H9 (cell line): ENCODE measurements around the gene POLR2L. TPM values are rescaled to one million over a fixed set of nuclear protein-coding genes. Genes with fewer than 3 reads are reported as not detected.

Experiments used
- DNase-seq: peaks from one replicate; pipeline ENCODE4 v3.0.0-alpha.2; 2017
- H2AFZ ChIP-seq: one replicate; pipeline ENCODE4 v1.6.1; 2013; ENCODE audit warnings: mild to moderate bottlenecking, low read length, control low read depth, moderate library complexity
- H2AK5ac ChIP-seq: 2 replicates; pipeline ENCODE4 v1.6.1; 2013; ENCODE audit warnings: low read length, control low read depth, mixed read lengths; ENCODE audit not compliant: insufficient read length
- H2BK120ac ChIP-seq: one replicate; pipeline ENCODE4 v1.6.1; 2013; ENCODE audit warnings: low read depth, mild to moderate bottlenecking, low read length, control low read depth, inconsistent platforms; ENCODE audit not compliant: poor library complexity, severe bottlenecking
- H2BK12ac ChIP-seq: 2 replicates; pipeline ENCODE4 v1.6.1; 2013; ENCODE audit warnings: low read length, control low read depth, mixed read lengths, low read depth; ENCODE audit not compliant: insufficient read length
- H2BK15ac ChIP-seq: 2 replicates; pipeline ENCODE4 v1.6.1; 2013; ENCODE audit warnings: low read depth, low read length, control low read depth
- H2BK20ac ChIP-seq: one replicate; pipeline ENCODE4 v1.6.1; 2013; ENCODE audit warnings: low read depth, mild to moderate bottlenecking, low read length, control low read depth, inconsistent platforms; ENCODE audit not compliant: poor library complexity, severe bottlenecking
- H2BK5ac ChIP-seq: 2 replicates; pipeline ENCODE4 v1.6.1; 2013; ENCODE audit warnings: low read length, control low read depth, mixed read lengths; ENCODE audit not compliant: insufficient read length
- H3K14ac ChIP-seq: 2 replicates; pipeline ENCODE4 v1.6.1; 2013; ENCODE audit warnings: low read length, control low read depth; ENCODE audit not compliant: insufficient read depth
- H3K18ac ChIP-seq: 2 replicates; pipeline ENCODE4 v1.6.1; 2013; ENCODE audit warnings: low read depth, mild to moderate bottlenecking, mixed read lengths, low read length, control low read depth; ENCODE audit not compliant: insufficient read length
- H3K23ac ChIP-seq: 2 replicates; pipeline ENCODE4 v1.6.1; 2013; ENCODE audit warnings: low read length, control low read depth, mixed read lengths, low read depth; ENCODE audit not compliant: insufficient read length
- H3K23me2 ChIP-seq: 2 replicates; pipeline ENCODE4 v1.6.1; 2013; ENCODE audit warnings: low read depth, mild to moderate bottlenecking, mixed read lengths, low read length, control low read depth; ENCODE audit not compliant: insufficient read length, poor library complexity, severe bottlenecking
- H3K27ac ChIP-seq: 2 replicates; pipeline ENCODE4 v1.5.1; 2013; ENCODE audit warnings: low read length, control low read depth, mixed read lengths, low read depth; ENCODE audit not compliant: insufficient read length
- H3K27me3 ChIP-seq: 2 replicates; pipeline ENCODE4 v1.6.1; 2013; ENCODE audit warnings: low read length, control low read depth, inconsistent platforms; ENCODE audit not compliant: insufficient read depth
- H3K4ac ChIP-seq: 2 replicates; pipeline ENCODE4 v1.6.1; 2013; ENCODE audit warnings: low read depth, mild to moderate bottlenecking, control low read depth, inconsistent platforms, low read length, moderate library complexity
- H3K4me1 ChIP-seq: 2 replicates; pipeline ENCODE4 v1.6.1; 2013; ENCODE audit warnings: low read length, control low read depth, inconsistent platforms; ENCODE audit not compliant: insufficient read depth
- H3K4me2 ChIP-seq: 2 replicates; pipeline ENCODE4 v1.6.1; 2013; ENCODE audit warnings: low read length, control low read depth, mixed read lengths; ENCODE audit not compliant: insufficient read length, insufficient read depth
- H3K56ac ChIP-seq: 2 replicates; pipeline ENCODE4 v1.6.1; 2013; ENCODE audit warnings: low read depth, mild to moderate bottlenecking, mixed read lengths, low read length, control low read depth; ENCODE audit not compliant: insufficient read length
- H3K79me1 ChIP-seq: 2 replicates; pipeline ENCODE4 v1.6.1; 2013; ENCODE audit warnings: low read depth, mild to moderate bottlenecking, moderate library complexity, low read length, control low read depth, inconsistent platforms; ENCODE audit not compliant: insufficient read depth, poor library complexity, severe bottlenecking
- H3K79me2 ChIP-seq: 2 replicates; pipeline ENCODE4 v1.6.1; 2013; ENCODE audit warnings: low read length, control low read depth, inconsistent platforms; ENCODE audit not compliant: insufficient read depth
- H3K9ac ChIP-seq: 2 replicates; pipeline ENCODE4 v1.6.1; 2013; ENCODE audit warnings: low read length, control low read depth, mixed read lengths; ENCODE audit not compliant: insufficient read length; ENCODE audit errors: extremely low read depth
- H3K9me3 ChIP-seq: one replicate; pipeline ENCODE4 v1.6.1; 2013; ENCODE audit warnings: low read depth, low read length, inconsistent platforms; ENCODE audit not compliant: control insufficient read depth
- H3T11ph ChIP-seq: one replicate; pipeline ENCODE4 v1.6.1; 2013; ENCODE audit warnings: mild to moderate bottlenecking, low read length, control low read depth, inconsistent platforms
- H4K20me1 ChIP-seq: one replicate; pipeline ENCODE4 v1.6.1; 2013; ENCODE audit not compliant: control insufficient read depth, insufficient read length, insufficient read depth
- H4K5ac ChIP-seq: 2 replicates; pipeline ENCODE4 v1.6.1; 2013; ENCODE audit warnings: low read depth, mild to moderate bottlenecking, mixed read lengths, low read length, control low read depth; ENCODE audit not compliant: insufficient read length
- H4K8ac ChIP-seq: replicated peaks from 2 replicates; pipeline ENCODE4 v1.6.1; 2013; ENCODE audit warnings: low read length, control low read depth, mixed read lengths, low read depth; ENCODE audit not compliant: insufficient read length
- H4K91ac ChIP-seq: 2 replicates; pipeline ENCODE4 v1.6.1; 2013; ENCODE audit warnings: low read depth, mild to moderate bottlenecking, moderate library complexity, mixed read lengths, low read length, control low read depth; ENCODE audit not compliant: insufficient read length
- H3K27ac Mint-ChIP-seq, 3 experiments: 2 replicates in 2 of 3; 3 replicates in 1 of 3; pipeline ENCODE4 v1.8.0; 2020 to 2021; ENCODE audit warnings: mixed read lengths in 3 of 3, mild to moderate bottlenecking in 1 of 3, moderate library complexity in 1 of 3
- H3K27me3 Mint-ChIP-seq: 2 replicates; pipeline ENCODE4 v1.8.0; 2021; ENCODE audit warnings: low read depth, mild to moderate bottlenecking, moderate library complexity, mixed read lengths
- H3K36me3 Mint-ChIP-seq, 3 experiments: 2 replicates in 2 of 3; 3 replicates in 1 of 3; pipeline ENCODE4 v1.8.0; 2020 to 2021; ENCODE audit warnings: low read depth in 3 of 3, mixed read lengths in 3 of 3; ENCODE audit not compliant: insufficient read depth in 1 of 3
- H3K4me1 Mint-ChIP-seq, 2 experiments: 2 replicates each; pipeline ENCODE4 v1.8.0; 2020; ENCODE audit warnings: mixed read lengths in 2 of 2
- H3K4me3 Mint-ChIP-seq, 2 experiments: 2 replicates in 1 of 2; 3 replicates in 1 of 2; pipeline ENCODE4 v1.8.0; 2020 to 2021; ENCODE audit warnings: mild to moderate bottlenecking in 2 of 2, mixed read lengths in 2 of 2, moderate library complexity in 1 of 2
- H3K9me3 Mint-ChIP-seq, 2 experiments: 2 replicates in 1 of 2; 3 replicates in 1 of 2; pipeline ENCODE4 v1.8.0; 2020; ENCODE audit warnings: mild to moderate bottlenecking in 2 of 2, mixed read lengths in 2 of 2, moderate library complexity in 1 of 2
- CTCF ChIP-seq: fragments of 200-600 bp; sonication (generic); conservative IDR thresholded peaks from 3 replicates; pipeline ENCODE4 v1.8.0; 2021; ENCODE audit warnings: antibody characterized with exemption, mild to moderate bottlenecking
- WGBS: extraction: QIAGEN DNeasy Blood & Tissue Kit; methylation state at CpG from one replicate; pipeline ENCODE4 v1.1.7; 2013; ENCODE audit warnings: missing lambda C conversion rate, low lambda C conversion rate, mixed read lengths; ENCODE audit not compliant: insufficient read length; ENCODE audit errors: extremely low coverage; 5-methylcytosine and 5-hydroxymethylcytosine counted together
- total RNA-seq: library from RNA; stranded (reverse); gene quantifications from 2 replicates; pipeline ENCODE4 v1.2.1, GENCODE V29; 2021

POLR2L gene
- total RNA-seq, 1 experiment from 2014 or later: 135 TPM

- H3K4me2 ChIP-seq: no peak overlapping the region
- H3K23me2 ChIP-seq: no peaks in the 10 kb centered on the region
- no peak overlapping the region for H3K9ac ChIP-seq
- no peak overlapping the region for H4K91ac ChIP-seq
- H3K9me3 ChIP-seq: no peaks in the 10 kb centered on the region
- no peak overlapping the region for H3K18ac ChIP-seq
- no peak for DNase-seq
- TF ChIP-seq CTCF: no peak
- no peak overlapping the region for H3K14ac ChIP-seq
- H3K56ac ChIP-seq: no peak overlapping the region
- no peaks in the 10 kb centered on the region; the same call in 1 of the 2 replicates for H3K4me1 ChIP-seq
- Mint-ChIP-seq H3K36me3 (peaks cover 3 to 17% (median 15%) of the 10 kb centered on the region in 3 experiments; a peak in 5 of 7 replicates), H3K27me3 (peaks cover 9% of the 10 kb centered on the region), H3K27ac (peak overlapping the region in 1 of 3 experiments; percentile 32; a peak in 1 of 7 replicates), H3K9me3 (no peaks in the 10 kb centered on the region), H3K4me3 (no peak overlapping the region), H3K4me1 (peaks cover 22 to 37% of the 10 kb centered on the region in 2 experiments)
- H2BK20ac ChIP-seq: no peak overlapping the region
- no peak overlapping the region for H3K4ac ChIP-seq
- H3K79me1 ChIP-seq: no peaks in the 10 kb centered on the region
- H2AK5ac ChIP-seq: no peak overlapping the region
- H2BK5ac ChIP-seq: no peak overlapping the region
- no peak overlapping the region for H4K5ac ChIP-seq
- no peak overlapping the region for H2BK12ac ChIP-seq
- no peak overlapping the region for H3K27ac ChIP-seq
- no peak overlapping the region for H2BK120ac ChIP-seq
- no peaks in the 10 kb centered on the region for H4K20me1 ChIP-seq
- H2AFZ ChIP-seq: no peak overlapping the region
- no peak overlapping the region for H4K8ac ChIP-seq
- H3T11ph ChIP-seq: no peak overlapping the region
- no CpG with 5 or more reads among the region's 41 CpGs for WGBS
- H2BK15ac ChIP-seq: no peak overlapping the region
- H3K23ac ChIP-seq: no peak overlapping the region
- H3K79me2 ChIP-seq: no peaks in the 10 kb centered on the region
- no peaks in the 10 kb centered on the region for H3K27me3 ChIP-seq
Observed at GRCh38 chr11:865462-866430, 23.4 kb upstream of the POLR2L start.
